ENCODE measurements around the gene CCP110. TPM values are rescaled to one million over a fixed set of nuclear protein-coding genes. Genes with fewer than 3 reads are reported as not detected.

CCP110 gene
- total and polyA plus RNA-seq, 2 of the 13 experiments (the other 11 are each of a cell fraction or from before 2014, with no cell fraction given): 10.0 to 11.1 TPM

DNA sequence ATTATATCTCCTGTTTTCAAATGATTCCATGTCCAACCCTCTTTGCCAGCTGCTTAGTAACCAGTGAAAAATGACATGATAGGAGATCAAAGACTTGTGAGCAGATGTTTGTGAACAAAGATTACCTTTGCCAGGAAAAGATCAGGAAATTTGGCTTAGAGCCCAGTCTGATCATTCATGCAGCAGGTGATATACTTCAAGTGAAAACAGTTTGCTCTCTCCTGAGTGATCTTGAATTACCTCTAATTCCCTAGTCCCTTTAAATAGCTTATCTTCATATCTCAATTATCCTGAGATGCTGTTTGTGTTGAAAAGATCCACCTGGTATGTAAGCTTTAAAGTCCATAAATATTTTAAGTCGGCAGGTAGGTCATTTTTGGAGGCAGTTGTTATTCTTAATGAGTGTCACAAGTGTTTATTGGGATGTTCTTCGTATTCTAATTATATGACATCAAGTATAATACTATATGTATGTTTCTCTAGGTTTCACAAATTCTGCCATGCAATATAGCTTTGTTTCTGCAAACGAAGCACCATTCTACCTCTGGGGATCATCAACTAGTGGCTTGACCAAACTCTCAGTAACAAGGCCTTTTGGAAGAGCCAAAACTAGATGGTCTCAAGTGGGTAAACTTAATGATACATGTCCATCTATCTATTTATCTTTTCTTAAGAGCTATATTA lies 18.5 kb downstream of the CCP110 start (continued):
- TF ChIP-seq, protein P1, sequence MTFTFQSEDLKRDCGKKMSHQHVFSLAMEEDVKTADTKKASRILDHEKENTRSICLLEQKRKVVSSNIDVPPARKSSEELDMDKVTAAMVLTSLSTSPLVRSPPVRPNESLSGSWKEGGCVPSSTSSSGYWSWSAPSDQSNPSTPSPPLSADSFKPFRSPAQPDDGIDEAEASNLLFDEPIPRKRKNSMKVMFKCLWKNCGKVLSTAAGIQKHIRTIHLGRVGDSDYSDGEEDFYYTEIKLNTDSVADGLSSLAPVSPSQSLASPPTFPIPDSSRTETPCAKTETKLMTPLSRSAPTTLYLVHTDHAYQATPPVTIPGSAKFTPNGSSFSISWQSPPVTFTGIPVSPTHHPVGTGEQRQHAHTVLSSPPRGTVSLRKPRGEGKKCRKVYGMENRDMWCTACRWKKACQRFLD (CRISPR knock-in tag; IDR thresholded peaks at IDR 0.05; ENCODE audit: borderline replicate concordance): no peak
- no peak for TF ChIP-seq ZFAT (CRISPR knock-in tag; conservative IDR thresholded peaks at IDR 0.05)
- peak; percentile 95 for TF ChIP-seq SOX5 (CRISPR knock-in tag; IDR thresholded peaks at IDR 0.05; ENCODE audit: borderline replicate concordance)
- no peak for TF ChIP-seq RAD21 (CRISPR knock-in tag; IDR thresholded peaks at IDR 0.05)
- TF ChIP-seq ASH2L (IDR thresholded peaks at IDR 0.05; ENCODE audit: insufficient read length, low read depth, low read length): peak; percentile 44
- TF ChIP-seq, protein P2, sequence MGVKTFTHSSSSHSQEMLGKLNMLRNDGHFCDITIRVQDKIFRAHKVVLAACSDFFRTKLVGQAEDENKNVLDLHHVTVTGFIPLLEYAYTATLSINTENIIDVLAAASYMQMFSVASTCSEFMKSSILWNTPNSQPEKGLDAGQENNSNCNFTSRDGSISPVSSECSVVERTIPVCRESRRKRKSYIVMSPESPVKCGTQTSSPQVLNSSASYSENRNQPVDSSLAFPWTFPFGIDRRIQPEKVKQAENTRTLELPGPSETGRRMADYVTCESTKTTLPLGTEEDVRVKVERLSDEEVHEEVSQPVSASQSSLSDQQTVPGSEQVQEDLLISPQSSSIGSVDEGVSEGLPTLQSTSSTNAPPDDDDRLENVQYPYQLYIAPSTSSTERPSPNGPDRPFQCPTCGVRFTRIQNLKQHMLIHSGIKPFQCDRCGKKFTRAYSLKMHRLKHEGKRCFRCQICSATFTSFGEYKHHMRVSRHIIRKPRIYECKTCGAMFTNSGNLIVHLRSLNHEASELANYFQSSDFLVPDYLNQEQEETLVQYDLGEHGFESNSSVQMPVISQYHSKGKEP (CRISPR knock-in tag; IDR thresholded peaks at IDR 0.05): no peak
- TF ChIP-seq HOXA9 (CRISPR knock-in tag; IDR thresholded peaks at IDR 0.05; ENCODE audit: borderline replicate concordance): no peak
- TF ChIP-seq KDM5B (CRISPR knock-in tag; IDR thresholded peaks at IDR 0.05; ENCODE audit: borderline replicate concordance): no peak
- TF ChIP-seq ZNF382 (CRISPR knock-in tag; IDR thresholded peaks at IDR 0.05; ENCODE audit: borderline replicate concordance): no peak
- TF ChIP-seq, protein P3, sequence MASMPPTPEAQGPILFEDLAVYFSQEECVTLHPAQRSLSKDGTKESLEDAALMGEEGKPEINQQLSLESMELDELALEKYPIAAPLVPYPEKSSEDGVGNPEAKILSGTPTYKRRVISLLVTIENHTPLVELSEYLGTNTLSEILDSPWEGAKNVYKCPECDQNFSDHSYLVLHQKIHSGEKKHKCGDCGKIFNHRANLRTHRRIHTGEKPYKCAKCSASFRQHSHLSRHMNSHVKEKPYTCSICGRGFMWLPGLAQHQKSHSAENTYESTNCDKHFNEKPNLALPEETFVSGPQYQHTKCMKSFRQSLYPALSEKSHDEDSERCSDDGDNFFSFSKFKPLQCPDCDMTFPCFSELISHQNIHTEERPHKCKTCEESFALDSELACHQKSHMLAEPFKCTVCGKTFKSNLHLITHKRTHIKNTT (CRISPR knock-in tag; IDR thresholded peaks at IDR 0.05): no peak
- TF ChIP-seq DNMT1 (CRISPR knock-in tag; IDR thresholded peaks at IDR 0.05): no peak
- no peak for TF ChIP-seq U2AF2 (IDR thresholded peaks at IDR 0.05; ENCODE audit: low read depth, low read length)
- TF ChIP-seq, protein P4, sequence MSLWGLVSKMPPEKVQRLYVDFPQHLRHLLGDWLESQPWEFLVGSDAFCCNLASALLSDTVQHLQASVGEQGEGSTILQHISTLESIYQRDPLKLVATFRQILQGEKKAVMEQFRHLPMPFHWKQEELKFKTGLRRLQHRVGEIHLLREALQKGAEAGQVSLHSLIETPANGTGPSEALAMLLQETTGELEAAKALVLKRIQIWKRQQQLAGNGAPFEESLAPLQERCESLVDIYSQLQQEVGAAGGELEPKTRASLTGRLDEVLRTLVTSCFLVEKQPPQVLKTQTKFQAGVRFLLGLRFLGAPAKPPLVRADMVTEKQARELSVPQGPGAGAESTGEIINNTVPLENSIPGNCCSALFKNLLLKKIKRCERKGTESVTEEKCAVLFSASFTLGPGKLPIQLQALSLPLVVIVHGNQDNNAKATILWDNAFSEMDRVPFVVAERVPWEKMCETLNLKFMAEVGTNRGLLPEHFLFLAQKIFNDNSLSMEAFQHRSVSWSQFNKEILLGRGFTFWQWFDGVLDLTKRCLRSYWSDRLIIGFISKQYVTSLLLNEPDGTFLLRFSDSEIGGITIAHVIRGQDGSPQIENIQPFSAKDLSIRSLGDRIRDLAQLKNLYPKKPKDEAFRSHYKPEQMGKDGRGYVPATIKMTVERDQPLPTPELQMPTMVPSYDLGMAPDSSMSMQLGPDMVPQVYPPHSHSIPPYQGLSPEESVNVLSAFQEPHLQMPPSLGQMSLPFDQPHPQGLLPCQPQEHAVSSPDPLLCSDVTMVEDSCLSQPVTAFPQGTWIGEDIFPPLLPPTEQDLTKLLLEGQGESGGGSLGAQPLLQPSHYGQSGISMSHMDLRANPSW (CRISPR knock-in tag; IDR thresholded peaks at IDR 0.05; ENCODE audit: borderline replicate concordance): peak; percentile 46; the same call in 1 of the 2 replicates
- TF ChIP-seq KLF6 (CRISPR knock-in tag; IDR thresholded peaks at IDR 0.05): peak; percentile 88
- no peak for TF ChIP-seq HDAC6 (IDR thresholded peaks at IDR 0.05; ENCODE audit: low read depth, low read length)
- TF ChIP-seq, protein P5, sequence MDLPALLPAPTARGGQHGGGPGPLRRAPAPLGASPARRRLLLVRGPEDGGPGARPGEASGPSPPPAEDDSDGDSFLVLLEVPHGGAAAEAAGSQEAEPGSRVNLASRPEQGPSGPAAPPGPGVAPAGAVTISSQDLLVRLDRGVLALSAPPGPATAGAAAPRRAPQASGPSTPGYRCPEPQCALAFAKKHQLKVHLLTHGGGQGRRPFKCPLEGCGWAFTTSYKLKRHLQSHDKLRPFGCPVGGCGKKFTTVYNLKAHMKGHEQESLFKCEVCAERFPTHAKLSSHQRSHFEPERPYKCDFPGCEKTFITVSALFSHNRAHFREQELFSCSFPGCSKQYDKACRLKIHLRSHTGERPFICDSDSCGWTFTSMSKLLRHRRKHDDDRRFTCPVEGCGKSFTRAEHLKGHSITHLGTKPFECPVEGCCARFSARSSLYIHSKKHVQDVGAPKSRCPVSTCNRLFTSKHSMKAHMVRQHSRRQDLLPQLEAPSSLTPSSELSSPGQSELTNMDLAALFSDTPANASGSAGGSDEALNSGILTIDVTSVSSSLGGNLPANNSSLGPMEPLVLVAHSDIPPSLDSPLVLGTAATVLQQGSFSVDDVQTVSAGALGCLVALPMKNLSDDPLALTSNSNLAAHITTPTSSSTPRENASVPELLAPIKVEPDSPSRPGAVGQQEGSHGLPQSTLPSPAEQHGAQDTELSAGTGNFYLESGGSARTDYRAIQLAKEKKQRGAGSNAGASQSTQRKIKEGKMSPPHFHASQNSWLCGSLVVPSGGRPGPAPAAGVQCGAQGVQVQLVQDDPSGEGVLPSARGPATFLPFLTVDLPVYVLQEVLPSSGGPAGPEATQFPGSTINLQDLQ (CRISPR knock-in tag; IDR thresholded peaks at IDR 0.05): no peak
- TF ChIP-seq RORA (CRISPR knock-in tag; IDR thresholded peaks at IDR 0.05): no peak; the same call in 1 of the 2 replicates
- TF ChIP-seq, protein P6, sequence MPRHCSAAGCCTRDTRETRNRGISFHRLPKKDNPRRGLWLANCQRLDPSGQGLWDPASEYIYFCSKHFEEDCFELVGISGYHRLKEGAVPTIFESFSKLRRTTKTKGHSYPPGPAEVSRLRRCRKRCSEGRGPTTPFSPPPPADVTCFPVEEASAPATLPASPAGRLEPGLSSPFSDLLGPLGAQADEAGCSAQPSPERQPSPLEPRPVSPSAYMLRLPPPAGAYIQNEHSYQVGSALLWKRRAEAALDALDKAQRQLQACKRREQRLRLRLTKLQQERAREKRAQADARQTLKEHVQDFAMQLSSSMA (CRISPR knock-in tag; IDR thresholded peaks at IDR 0.05): no peak
- TF ChIP-seq FOXK1 (CRISPR knock-in tag; IDR thresholded peaks at IDR 0.05; ENCODE audit: borderline replicate concordance, low read depth): peak; percentile 89; the same call in 1 of the 2 replicates
